HEK293 (cell line): Measurements from ENCODE around the gene ABRACL.

Source experiments
- CTCF ChIA-PET: fragments of 350-600 bp; formaldehyde crosslinking; extraction: SDS; loops from one replicate; lab custom pipeline; 2021; ENCODE audit warnings: antibody characterized with exemption; lab: Yijun Ruan, JAX
- POLR2A ChIA-PET: fragments of 300-600 bp; formaldehyde crosslinking; extraction: SDS; loops from one replicate; lab custom pipeline; 2020; ENCODE audit warnings: antibody characterized with exemption, inconsistent platforms; lab: Yijun Ruan, JAX
- H3K27ac ChIP-seq: fragments of 200-500 bp; sonication (Bioruptor generic); 2 replicates; pipeline ENCODE4 v1.5.1; 2014; ENCODE audit warnings: low read depth, low read length, control low read depth, inconsistent platforms; ENCODE audit errors: extremely low read depth
- H3K36me3 ChIP-seq, 2 experiments: fragments of 200-500 bp in 1 of 2; sonication (Bioruptor generic) in 1 of 2; 1 replicate in 1 of 2; 2 replicates in 1 of 2; pipeline ENCODE4 v1.5.1; 2014 to 2017; ENCODE audit warnings: inconsistent platforms in 2 of 2, low read length in 2 of 2; ENCODE audit not compliant: control insufficient read depth in 2 of 2, insufficient read depth in 1 of 2
- H3K4me1 ChIP-seq: fragments of 200-500 bp; sonication (Bioruptor generic); 2 replicates; pipeline ENCODE4 v1.5.1; 2014; ENCODE audit warnings: mild to moderate bottlenecking, low read length, inconsistent platforms; ENCODE audit not compliant: control insufficient read depth, insufficient read depth
- H3K4me3 ChIP-seq: 2 replicates; pipeline ENCODE4 v1.5.1; 2011; ENCODE audit warnings: low read depth, mild to moderate bottlenecking, control low read depth, low read length, moderate library complexity
- H3K9me3 ChIP-seq: fragments of 200-500 bp; sonication (Bioruptor generic); 2 replicates; pipeline ENCODE4 v1.5.1; 2014; ENCODE audit warnings: low read depth, low read length, inconsistent platforms; ENCODE audit not compliant: control insufficient read depth, insufficient read depth
- GLIS1 ChIP-seq: fragments of 450-650 bp; formaldehyde crosslinking; IDR thresholded peaks from 2 replicates; pipeline ENCODE4 v1.5.1; 2016; ENCODE audit warnings: missing biosample characterization, missing genetic modification characterization
- MYNN ChIP-seq: fragments of 450-650 bp; formaldehyde crosslinking; IDR thresholded peaks from 2 replicates; pipeline ENCODE4 v1.5.1; 2016; ENCODE audit warnings: missing biosample characterization, missing genetic modification characterization, borderline replicate concordance
- PRDM6 ChIP-seq: fragments of 450-650 bp; formaldehyde crosslinking; IDR thresholded peaks from 2 replicates; pipeline ENCODE4 v1.5.1; 2017; ENCODE audit warnings: missing biosample characterization, missing genetic modification characterization
- SCRT1 ChIP-seq: fragments of 450-650 bp; formaldehyde crosslinking; IDR thresholded peaks from 2 replicates; pipeline ENCODE4 v1.5.1; 2016; ENCODE audit warnings: missing biosample characterization, missing genetic modification characterization, borderline replicate concordance
- SP2 ChIP-seq: fragments of 450-650 bp; formaldehyde crosslinking; IDR thresholded peaks from 2 replicates; pipeline ENCODE4 v1.5.1; 2016; ENCODE audit warnings: missing biosample characterization, missing genetic modification characterization
- TRIM28 ChIP-seq: IDR thresholded peaks from 2 replicates; pipeline ENCODE4 v1.6.1; 2011; ENCODE audit warnings: low read length, control low read depth, borderline replicate concordance
- YY2 ChIP-seq: fragments of 450-650 bp; formaldehyde crosslinking; IDR thresholded peaks from 2 replicates; pipeline ENCODE4 v1.5.1; 2016; ENCODE audit warnings: missing biosample characterization, missing genetic modification characterization
- ZBTB48 ChIP-seq: fragments of 450-650 bp; formaldehyde crosslinking; IDR thresholded peaks from 2 replicates; pipeline ENCODE4 v1.5.1; 2016; ENCODE audit warnings: missing biosample characterization, missing genetic modification characterization
- ZBTB49 ChIP-seq: fragments of 450-650 bp; formaldehyde crosslinking; IDR thresholded peaks from 2 replicates; pipeline ENCODE4 v1.5.1; 2016; ENCODE audit warnings: missing biosample characterization, missing genetic modification characterization, low read depth
- ZEB2 ChIP-seq: fragments of 450-650 bp; formaldehyde crosslinking; IDR thresholded peaks from 2 replicates; pipeline ENCODE4 v1.5.1; 2016; ENCODE audit warnings: missing biosample characterization, missing genetic modification characterization
- ZFHX2 ChIP-seq: fragments of 450-650 bp; formaldehyde crosslinking; conservative IDR thresholded peaks from 2 replicates; pipeline ENCODE4 v1.5.1; 2016; ENCODE audit warnings: missing biosample characterization, missing genetic modification characterization
- ZNF121 ChIP-seq: fragments of 450-650 bp; formaldehyde crosslinking; IDR thresholded peaks from 2 replicates; pipeline ENCODE4 v1.5.1; 2016; ENCODE audit warnings: missing biosample characterization, missing genetic modification characterization
- ZNF138 ChIP-seq: fragments of 450-650 bp; formaldehyde crosslinking; IDR thresholded peaks from 2 replicates; pipeline ENCODE4 v1.5.1; 2016; ENCODE audit warnings: missing biosample characterization, missing genetic modification characterization, borderline replicate concordance
- ZNF16 ChIP-seq: fragments of 450-650 bp; formaldehyde crosslinking; IDR thresholded peaks from 2 replicates; pipeline ENCODE4 v1.5.1; 2016; ENCODE audit warnings: low read depth, missing biosample characterization, missing genetic modification characterization
- ZNF2 ChIP-seq: fragments of 450-650 bp; formaldehyde crosslinking; IDR thresholded peaks from 2 replicates; pipeline ENCODE4 v1.5.1; 2016; ENCODE audit warnings: missing biosample characterization, missing genetic modification characterization
- ZNF214 ChIP-seq: fragments of 450-650 bp; formaldehyde crosslinking; IDR thresholded peaks from 2 replicates; pipeline ENCODE4 v1.5.1; 2017; ENCODE audit warnings: missing biosample characterization, mild to moderate bottlenecking, missing genetic modification characterization, borderline replicate concordance
- ZNF24 ChIP-seq: fragments of 450-650 bp; formaldehyde crosslinking; IDR thresholded peaks from 2 replicates; pipeline ENCODE4 v1.5.1; 2016; ENCODE audit warnings: missing biosample characterization, missing genetic modification characterization
- ZNF366 ChIP-seq: fragments of 450-650 bp; formaldehyde crosslinking; conservative IDR thresholded peaks from 2 replicates; pipeline ENCODE4 v1.5.1; 2016; ENCODE audit warnings: missing biosample characterization, missing genetic modification characterization
- ZNF48 ChIP-seq: fragments of 450-650 bp; formaldehyde crosslinking; IDR thresholded peaks from 2 replicates; pipeline ENCODE4 v1.5.1; 2016; ENCODE audit warnings: missing biosample characterization, missing genetic modification characterization
- ZNF514 ChIP-seq: fragments of 450-650 bp; formaldehyde crosslinking; IDR thresholded peaks from 2 replicates; pipeline ENCODE4 v1.5.1; 2016; ENCODE audit warnings: missing biosample characterization, missing genetic modification characterization
- ZNF518A ChIP-seq: fragments of 450-650 bp; formaldehyde crosslinking; conservative IDR thresholded peaks from 2 replicates; pipeline ENCODE4 v1.5.1; 2016; ENCODE audit warnings: low read depth, missing biosample characterization, missing genetic modification characterization
- ZNF558 ChIP-seq: fragments of 450-650 bp; formaldehyde crosslinking; IDR thresholded peaks from 2 replicates; pipeline ENCODE4 v1.5.1; 2016; ENCODE audit warnings: missing biosample characterization, missing genetic modification characterization
- ZNF561 ChIP-seq: fragments of 450-650 bp; IDR thresholded peaks from 2 replicates; pipeline ENCODE4 v1.5.1; 2018; ENCODE audit warnings: missing biosample characterization, missing genetic modification characterization, borderline replicate concordance
- ZNF639 ChIP-seq: fragments of 450-650 bp; formaldehyde crosslinking; IDR thresholded peaks from 2 replicates; pipeline ENCODE4 v1.5.1; 2016; ENCODE audit warnings: missing biosample characterization, missing genetic modification characterization
- ZNF701 ChIP-seq: fragments of 450-650 bp; formaldehyde crosslinking; IDR thresholded peaks from 2 replicates; pipeline ENCODE4 v1.5.1; 2016; ENCODE audit warnings: missing biosample characterization, missing genetic modification characterization
- ZNF747 ChIP-seq: fragments of 450-650 bp; formaldehyde crosslinking; IDR thresholded peaks from 2 replicates; pipeline ENCODE4 v1.5.1; 2016; ENCODE audit warnings: missing biosample characterization, missing genetic modification characterization
- ZNF792 ChIP-seq: fragments of 450-650 bp; formaldehyde crosslinking; IDR thresholded peaks from 2 replicates; pipeline ENCODE4 v1.5.1; 2016; ENCODE audit warnings: missing biosample characterization, missing genetic modification characterization
- ZNF843 ChIP-seq: fragments of 450-650 bp; formaldehyde crosslinking; IDR thresholded peaks from 2 replicates; pipeline ENCODE4 v1.5.1; 2016; ENCODE audit warnings: missing biosample characterization, missing genetic modification characterization
- ZSCAN23 ChIP-seq: fragments of 450-650 bp; formaldehyde crosslinking; IDR thresholded peaks from 2 replicates; pipeline ENCODE4 v1.5.1; 2016; ENCODE audit warnings: missing biosample characterization, missing genetic modification characterization

The ABRACL gene

GRCh38 chr6:139027620-139028182 is 844 bp upstream of the ABRACL start:
- H3K4me3 ChIP-seq, result peak overlapping the region; percentile 92
- H3K27ac ChIP-seq, result peak overlapping the region; percentile 78
- H3K4me1 ChIP-seq, result peaks cover 7% of the 10 kb centered on the region
- no peaks in the 10 kb centered on the region for H3K9me3 ChIP-seq
- POLR2A ChIA-PET, result interaction anchor here (0.6 to 1.2 kb wide), 9 partner anchors 10 to 254 kb away, joined by 3 to 5 read pairs (median 3); partner anchors contain the start of gene CCDC28A
- CTCF ChIA-PET, result interaction anchor here (0.5 to 1.6 kb wide), 4 partner anchors 39 to 286 kb away, joined by 3 to 7 read pairs (median 4); partner anchors contain the start of gene REPS1
- H3K36me3 ChIP-seq, result no peaks in the 10 kb centered on the region
- TF ChIP-seq ZBTB49 (tag by site-specific recombination) (no peak), ZNF16 (tag by site-specific recombination) (no peak), ZNF138 (tag by site-specific recombination) (no peak), ZNF701 (tag by site-specific recombination) (no peak), ZNF48 (tag by site-specific recombination) (no peak), SP2 (peak; percentile 51), ZEB2 (tag by site-specific recombination) (peak; percentile 75), ZNF792 (tag by site-specific recombination) (peak; percentile 70; the same call in 1 of the 2 replicates), ZFHX2 (0 out of 2 replicates have a peak, but pooled peaks have one; percentile 13), ZNF747 (tag by site-specific recombination) (no peak), ZBTB48 (tag by site-specific recombination) (peak; percentile 98), ZSCAN23 (tag by site-specific recombination) (0 out of 2 replicates have a peak, but pooled peaks have one; percentile 12), GLIS1 (tag by site-specific recombination) (peak; percentile 56; the same call in 1 of the 2 replicates), MYNN (tag by site-specific recombination) (no peak), ZNF2 (tag by site-specific recombination) (peak; percentile 78), ZNF514 (tag by site-specific recombination) (no peak), PRDM6 (peak; percentile 48; the same call in 1 of the 2 replicates), TRIM28 (peak; percentile 83; the same call in 1 of the 2 replicates), ZNF518A (tag by site-specific recombination) (peak; percentile 16; the same call in 1 of the 2 replicates), ZNF561 (tag by site-specific recombination) (no peak), YY2 (tag by site-specific recombination) (no peak), SCRT1 (peak; percentile 88), ZNF639 (peak; percentile 51; the same call in 1 of the 2 replicates), ZNF843 (peak; percentile 66), ZNF366 (tag by site-specific recombination) (peak; percentile 94), ZNF121 (tag by site-specific recombination) (no peak), ZNF214 (no peak), ZNF24 (tag by site-specific recombination) (peak; percentile 83; the same call in 1 of the 2 replicates), ZNF558 (peak; percentile 19; the same call in 1 of the 2 replicates)
